Measurements from ENCODE around the gene RPL5. TPM values are rescaled to one million over a fixed set of nuclear protein-coding genes. Genes with fewer than 3 reads are reported as not detected.

RPL5 gene
- total and polyA plus RNA-seq, 5 donors, result 670 to 1,138 (median 685) TPM

DNA sequence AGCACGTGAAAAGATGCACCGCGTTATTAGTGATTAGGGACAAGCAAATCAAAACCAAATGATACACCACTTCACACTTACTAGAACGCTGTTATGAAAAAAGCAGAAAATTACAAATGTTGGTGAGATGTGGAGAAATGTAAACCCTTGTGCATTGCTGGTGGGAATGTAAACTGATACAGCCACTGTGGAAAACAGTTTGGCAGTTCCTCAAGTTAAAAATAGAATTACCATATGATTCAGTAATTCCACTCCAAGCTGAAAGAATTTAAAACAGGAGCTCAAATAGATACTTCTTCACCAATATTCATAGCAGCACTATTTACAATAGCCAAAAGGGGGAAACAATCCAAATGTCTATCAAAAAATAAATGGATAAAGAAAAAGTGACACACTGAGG, 36.7 kb upstream of the RPL5 start:
- no peaks in the 10 kb centered on the region for H3K9me3 ChIP-seq (ENCODE audit: control insufficient read depth, low read length)
- H3K4me1 ChIP-seq (ENCODE audit: control insufficient read depth, insufficient read depth, low read length), result no peaks in the 10 kb centered on the region
- DNase-seq, result no peak
- no peak overlapping the region for H3K4me3 ChIP-seq (ENCODE audit: low read length)
- H3K27ac ChIP-seq (ENCODE audit: low read length), result no peak overlapping the region
- no peak for ATAC-seq
- WGBS, result 71% methylated on average over 4 of the region's 4 CpGs
- no peaks in the 10 kb centered on the region for H3K27me3 ChIP-seq (ENCODE audit: control insufficient read depth, insufficient read depth)
- intact Hi-C loops (cut with DNase I), result no loop called here

DNA sequence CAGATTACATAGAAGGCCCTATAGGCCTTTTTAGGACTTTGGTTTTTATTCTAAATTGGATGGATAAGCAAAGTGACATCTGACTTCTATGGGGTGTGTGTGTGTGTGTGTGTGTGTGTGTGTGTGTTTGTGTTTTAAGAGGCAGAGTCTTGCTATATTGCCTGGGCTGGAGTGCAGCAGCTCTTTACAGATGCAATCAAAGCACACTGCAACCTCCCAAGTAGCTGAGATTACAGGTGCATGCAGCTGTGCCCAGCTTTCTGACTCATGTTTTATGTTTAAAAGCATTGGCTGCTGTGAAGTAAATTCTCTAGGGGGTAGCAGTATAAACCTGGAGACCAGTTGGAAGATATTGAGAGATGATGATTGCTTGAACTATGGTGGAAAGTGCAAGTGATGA, 34.5 kb upstream of the RPL5 start:
- Histone ChIP-seq H3K4me1 (ENCODE audit: control insufficient read depth, insufficient read depth, low read length) (peaks cover 1% of the 10 kb centered on the region), H3K4me3 (ENCODE audit: low read length) (no peak overlapping the region), H3K9me3 (ENCODE audit: control insufficient read depth, low read length) (no peaks in the 10 kb centered on the region), H3K27ac (ENCODE audit: low read length) (no peak overlapping the region), H3K27me3 (ENCODE audit: control insufficient read depth, insufficient read depth) (no peaks in the 10 kb centered on the region)
- ATAC-seq, result no peak
- no peak for DNase-seq
- intact Hi-C loops (cut with DNase I), result no loop called here

DNA sequence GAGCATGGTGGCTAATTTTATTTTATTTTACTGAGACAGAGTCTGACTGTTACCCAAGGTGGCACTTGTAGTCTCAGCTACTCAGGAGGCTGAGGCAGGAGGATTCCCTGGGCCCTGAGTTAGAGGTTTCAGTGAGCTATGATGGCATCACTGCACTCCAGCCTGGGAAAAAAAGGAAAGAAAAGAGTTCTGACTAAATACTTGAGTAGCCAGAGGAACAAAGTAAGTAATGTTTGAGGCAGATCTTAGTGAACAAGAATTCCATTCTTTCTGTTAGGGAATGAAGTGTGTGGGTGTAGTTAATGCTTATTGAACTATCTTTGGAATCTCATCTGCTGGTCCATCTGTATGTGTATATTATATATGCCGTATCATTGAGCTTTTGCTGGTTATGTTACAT, 33.9 kb upstream of the RPL5 start:
- H3K4me3 ChIP-seq (ENCODE audit: low read length), result no peak overlapping the region
- H3K27me3 ChIP-seq (ENCODE audit: control insufficient read depth, insufficient read depth), result no peaks in the 10 kb centered on the region
- H3K9me3 ChIP-seq (ENCODE audit: control insufficient read depth, low read length), result no peaks in the 10 kb centered on the region
- intact Hi-C loops (cut with DNase I), result no loop called here
- no peak overlapping the region for H3K27ac ChIP-seq (ENCODE audit: low read length)
- ATAC-seq (no peak), DNase-seq (no peak)
- WGBS, result 82% methylated on average over 1 of the region's 1 CpG
- peaks cover 1% of the 10 kb centered on the region for H3K4me1 ChIP-seq (ENCODE audit: control insufficient read depth, insufficient read depth, low read length)

DNA sequence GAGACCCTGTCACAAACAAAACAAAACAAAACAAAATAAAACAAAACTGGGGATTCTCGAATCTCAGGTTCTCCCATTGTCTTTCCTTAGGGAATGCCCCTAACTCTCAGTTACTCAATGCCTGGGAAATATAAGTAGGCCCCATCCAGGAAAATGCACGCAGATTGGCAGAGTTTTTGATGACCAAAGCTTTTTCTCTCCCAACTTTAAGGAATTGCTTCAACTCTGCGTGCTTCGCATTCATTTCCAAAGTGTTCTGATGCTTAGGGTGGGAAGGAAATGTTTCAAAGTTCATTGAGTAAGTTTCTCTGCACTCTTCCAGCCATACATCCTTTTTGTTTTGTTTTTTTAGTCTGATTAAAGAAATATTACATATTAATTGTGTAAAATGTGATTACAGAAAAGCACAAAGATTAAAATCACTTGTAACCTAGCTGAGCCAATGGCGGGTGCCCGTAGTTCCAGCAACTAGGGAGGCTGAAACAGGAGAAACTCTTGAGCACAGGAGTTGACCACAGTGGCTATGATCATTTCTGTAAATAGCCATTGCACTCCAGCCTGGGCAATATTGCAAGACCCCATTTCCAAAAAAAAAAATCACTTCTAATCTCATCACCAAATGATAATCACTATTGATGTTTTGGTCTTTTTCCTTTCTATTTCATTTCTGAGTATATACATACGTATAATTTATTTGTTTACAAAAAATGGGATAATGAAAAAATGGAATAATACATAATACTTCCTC, 28.5 kb upstream of the RPL5 start:
- Histone ChIP-seq H3K4me1 (ENCODE audit: control insufficient read depth, insufficient read depth, low read length) (peaks cover 1% of the 10 kb centered on the region), H3K27me3 (ENCODE audit: control insufficient read depth, insufficient read depth) (no peaks in the 10 kb centered on the region), H3K9me3 (ENCODE audit: control insufficient read depth, low read length) (no peaks in the 10 kb centered on the region), H3K4me3 (ENCODE audit: low read length) (no peak overlapping the region), H3K27ac (ENCODE audit: low read length) (no peak overlapping the region)
- intact Hi-C loops (cut with DNase I), result no loop called here
- WGBS, result 92% methylated on average over 7 of the region's 7 CpGs
- DNase-seq (no peak), ATAC-seq (no peak)

DNA sequence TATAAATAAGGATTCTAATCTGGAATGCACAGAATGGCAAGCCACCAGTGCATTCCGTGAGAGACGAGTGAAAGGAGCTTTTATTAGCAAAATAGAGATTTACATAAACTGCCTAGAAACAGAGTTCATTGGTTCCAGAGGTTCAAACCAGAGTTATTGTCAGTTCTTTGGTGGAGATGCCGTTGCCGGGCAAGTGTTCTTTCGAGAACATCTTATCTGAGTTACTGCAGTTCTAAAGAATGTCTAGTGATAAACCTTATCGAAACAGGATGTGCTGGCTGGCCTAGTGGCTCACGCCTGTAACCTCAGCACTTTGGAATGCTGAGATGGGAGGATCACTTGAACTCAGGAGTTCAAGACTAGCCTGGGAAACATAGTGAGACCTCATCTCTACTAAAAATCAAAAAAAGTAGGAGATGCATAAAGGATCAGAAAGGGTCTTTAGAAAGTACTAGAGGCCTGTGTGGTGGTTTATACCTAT, 27.1 kb upstream of the RPL5 start:
- ATAC-seq (peak; percentile 98 to 99), DNase-seq (peak; percentile 83 to 91 (median 85))
- no peak overlapping the region for H3K4me3 ChIP-seq (ENCODE audit: low read length)
- 3% methylated on average over 7 of the region's 7 CpGs for WGBS
- peaks cover 1% of the 10 kb centered on the region for H3K4me1 ChIP-seq (ENCODE audit: control insufficient read depth, insufficient read depth, low read length)
- peak overlapping the region; percentile 85 for H3K27ac ChIP-seq (ENCODE audit: low read length)
- H3K9me3 ChIP-seq (ENCODE audit: control insufficient read depth, low read length), result no peaks in the 10 kb centered on the region
- intact Hi-C loops (cut with DNase I), result no loop called here
- no peaks in the 10 kb centered on the region for H3K27me3 ChIP-seq (ENCODE audit: control insufficient read depth, insufficient read depth)

DNA sequence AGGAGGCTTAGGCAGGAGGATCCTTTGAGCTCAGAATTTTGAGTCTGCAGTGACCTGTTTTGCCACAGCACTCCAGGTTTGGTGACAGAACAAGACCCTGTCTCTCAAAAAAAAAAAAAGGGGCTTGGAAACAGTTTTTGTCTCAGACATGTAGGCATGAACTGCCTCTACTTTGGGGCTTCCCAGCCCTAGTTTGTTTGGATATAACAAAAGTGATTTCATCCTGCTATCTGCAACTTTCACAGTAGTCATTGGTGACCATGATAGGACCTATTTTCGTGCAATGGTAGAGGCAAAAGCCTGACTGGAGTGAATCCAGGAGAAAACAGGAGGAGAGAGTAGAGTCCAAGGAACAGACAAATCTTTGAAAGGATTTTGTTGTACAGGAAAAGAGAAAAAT, 26.6 kb upstream of the RPL5 start:
- intact Hi-C loops (cut with DNase I), result no loop called here
- peak overlapping the region; percentile 85 for H3K27ac ChIP-seq (ENCODE audit: low read length)
- ATAC-seq (no peak), DNase-seq (no peak)
- H3K9me3 ChIP-seq (ENCODE audit: control insufficient read depth, low read length), result no peaks in the 10 kb centered on the region
- 63% methylated on average over 1 of the region's 1 CpG for WGBS
- H3K4me3 ChIP-seq (ENCODE audit: low read length), result no peak overlapping the region
- H3K4me1 ChIP-seq (ENCODE audit: control insufficient read depth, insufficient read depth, low read length), result peaks cover 1% of the 10 kb centered on the region
- no peaks in the 10 kb centered on the region for H3K27me3 ChIP-seq (ENCODE audit: control insufficient read depth, insufficient read depth)

DNA sequence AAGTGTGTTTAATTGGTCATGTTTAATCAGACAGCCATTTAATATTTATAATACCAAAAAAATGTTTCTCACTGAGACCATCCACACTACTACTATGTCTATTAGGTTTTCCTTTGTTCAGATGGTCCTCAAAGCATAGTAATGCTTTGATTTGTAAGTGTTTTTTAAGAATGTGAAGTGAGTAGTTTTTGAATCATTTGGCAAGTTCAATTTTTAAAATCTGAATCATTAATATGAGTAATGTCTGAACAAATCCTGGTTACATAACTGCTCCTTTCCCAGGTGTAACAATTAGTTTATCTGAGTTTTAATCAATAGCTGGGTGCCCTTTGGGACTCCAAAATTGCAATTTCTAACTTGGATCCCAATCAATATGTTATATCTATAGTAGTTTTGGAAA, 23.5 kb upstream of the RPL5 start:
- ATAC-seq, result no peak
- no peak overlapping the region for H3K4me3 ChIP-seq (ENCODE audit: low read length)
- no peaks in the 10 kb centered on the region for H3K9me3 ChIP-seq (ENCODE audit: control insufficient read depth, low read length)

DNA sequence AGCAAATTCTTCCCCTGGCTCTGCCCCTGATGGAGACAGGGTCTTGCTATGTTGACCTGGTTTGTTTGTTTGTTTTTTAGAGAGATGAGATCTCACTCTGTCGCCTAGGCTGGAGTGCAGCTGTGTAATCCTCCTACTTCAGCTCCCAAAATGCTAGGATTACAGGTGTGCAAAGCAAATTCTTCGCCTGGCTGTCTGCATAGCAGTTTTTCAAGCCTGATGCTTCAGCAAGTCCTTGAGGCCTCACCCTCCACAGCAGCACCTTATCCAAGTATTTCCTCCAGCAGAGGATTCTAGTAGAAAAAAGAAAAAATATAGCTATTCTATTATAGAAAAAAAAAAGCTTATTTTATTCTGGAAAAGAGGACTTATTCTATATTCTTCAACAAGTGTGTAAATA, 15.1 kb upstream of the RPL5 start:
- intact Hi-C loops (cut with DNase I), result loop anchor here in 2 of 4 donors (5.0 to 10.0 kb wide), 2 partner anchors 62 to 64 kb away; no protein-coding TSS in a partner anchor
- H3K9me3 ChIP-seq (ENCODE audit: control insufficient read depth, low read length), result no peaks in the 10 kb centered on the region
- H3K4me1 ChIP-seq (ENCODE audit: control insufficient read depth, insufficient read depth, low read length), result no peaks in the 10 kb centered on the region
- no peak overlapping the region for H3K27ac ChIP-seq (ENCODE audit: low read length)
- DNase-seq (no peak), ATAC-seq (no peak)
- no peaks in the 10 kb centered on the region for H3K27me3 ChIP-seq (ENCODE audit: control insufficient read depth, insufficient read depth)
- no peak overlapping the region for H3K4me3 ChIP-seq (ENCODE audit: low read length)
- 72% methylated on average over 2 of the region's 2 CpGs for WGBS

More for the DNA sequence above, 23.5 kb upstream of the RPL5 start:
- Histone ChIP-seq H3K27ac (ENCODE audit: low read length) (no peak overlapping the region), H3K4me1 (ENCODE audit: control insufficient read depth, insufficient read depth, low read length) (no peaks in the 10 kb centered on the region), H3K27me3 (ENCODE audit: control insufficient read depth, insufficient read depth) (no peaks in the 10 kb centered on the region)
- DNase-seq, result no peak
- intact Hi-C loops (cut with DNase I), result no loop called here

DNA sequence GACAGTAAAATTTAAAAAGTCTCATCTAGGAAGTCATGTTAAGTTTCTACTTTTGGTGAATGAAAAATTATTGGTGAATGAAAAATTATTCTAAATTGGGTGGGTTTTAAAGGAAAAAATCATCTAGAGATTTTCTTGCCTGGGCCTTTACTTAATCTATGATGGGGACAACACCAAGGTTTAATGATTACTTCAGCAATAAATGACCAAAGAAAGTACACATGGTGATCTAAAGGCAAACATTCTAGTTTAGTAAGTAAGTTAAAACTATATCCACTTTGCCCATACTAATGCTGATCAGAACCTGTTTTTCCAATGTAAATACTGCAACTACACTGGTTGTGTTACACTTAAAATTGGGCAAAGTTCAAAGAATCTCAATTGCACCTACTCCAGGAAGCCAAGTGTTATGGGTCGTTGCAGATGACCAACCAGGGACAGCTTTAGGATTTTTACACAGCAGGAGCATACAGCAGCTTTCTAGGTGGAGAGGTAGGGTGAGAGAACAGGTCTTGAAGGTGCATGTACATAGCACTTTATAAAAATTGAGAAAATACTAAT, 14.6 kb upstream of the RPL5 start:
- no peak for DNase-seq
- H3K4me1 ChIP-seq (ENCODE audit: control insufficient read depth, insufficient read depth, low read length), result no peaks in the 10 kb centered on the region
- H3K4me3 ChIP-seq (ENCODE audit: low read length), result no peak overlapping the region
- no peaks in the 10 kb centered on the region for H3K27me3 ChIP-seq (ENCODE audit: control insufficient read depth, insufficient read depth)
- intact Hi-C loops (cut with DNase I), result loop anchor here in 2 of 4 donors (5.0 to 10.0 kb wide), 2 partner anchors 62 to 65 kb away; no protein-coding TSS in a partner anchor
- 69% methylated on average over 1 of the region's 1 CpG for WGBS
- H3K9me3 ChIP-seq (ENCODE audit: control insufficient read depth, low read length), result no peaks in the 10 kb centered on the region
- H3K27ac ChIP-seq (ENCODE audit: low read length), result no peak overlapping the region
- ATAC-seq, result no peak

DNA sequence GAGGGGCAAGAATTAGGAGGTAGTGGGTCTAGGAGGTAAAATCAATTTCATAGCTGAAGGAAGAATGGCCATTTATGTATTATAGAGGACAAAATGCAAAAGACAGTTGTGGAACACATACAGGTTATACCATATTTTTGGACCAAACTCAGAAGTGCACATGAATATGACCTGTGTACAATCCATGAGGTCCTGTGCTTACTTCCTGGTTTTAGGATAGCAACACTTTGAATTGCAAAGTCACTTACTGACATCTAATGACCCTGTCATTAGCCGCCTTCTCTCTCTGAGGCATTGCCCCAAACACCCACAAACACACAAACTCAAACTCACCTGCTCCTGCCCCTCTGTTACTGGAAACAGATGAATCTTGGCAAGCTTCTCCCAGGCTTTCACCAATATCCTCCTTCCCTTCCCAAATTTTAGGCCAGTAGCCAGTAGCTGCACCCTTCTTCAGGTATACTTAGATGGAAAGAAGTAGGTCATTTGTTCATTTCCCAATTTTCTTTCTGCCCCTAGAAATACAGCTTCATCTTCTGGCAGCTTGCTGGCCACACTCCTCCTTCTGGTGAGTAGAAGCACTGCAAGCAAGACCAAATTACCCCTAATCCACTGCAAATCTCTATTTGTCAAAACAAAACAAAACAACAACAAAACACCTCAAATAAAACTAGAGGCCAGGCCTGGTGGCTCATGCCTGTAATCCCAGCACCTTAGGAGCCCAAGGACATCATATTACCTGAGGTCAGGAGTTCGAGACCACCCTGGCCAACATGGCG, 13.7 kb upstream of the RPL5 start:
- H3K27ac ChIP-seq (ENCODE audit: low read length), result no peak overlapping the region
- no peak overlapping the region for H3K4me3 ChIP-seq (ENCODE audit: low read length)
- DNase-seq, result no peak
- WGBS, result 91% methylated on average over 3 of the region's 3 CpGs
- H3K27me3 ChIP-seq (ENCODE audit: control insufficient read depth, insufficient read depth), result no peaks in the 10 kb centered on the region
- intact Hi-C loops (cut with DNase I), result loop anchor here in 2 of 4 donors (5.0 to 10.0 kb wide), 2 partner anchors 63 to 66 kb away; no protein-coding TSS in a partner anchor
- no peaks in the 10 kb centered on the region for H3K4me1 ChIP-seq (ENCODE audit: control insufficient read depth, insufficient read depth, low read length)
- ATAC-seq, result peak in 1 of 2 donors; percentile 37
- no peaks in the 10 kb centered on the region for H3K9me3 ChIP-seq (ENCODE audit: control insufficient read depth, low read length)

DNA sequence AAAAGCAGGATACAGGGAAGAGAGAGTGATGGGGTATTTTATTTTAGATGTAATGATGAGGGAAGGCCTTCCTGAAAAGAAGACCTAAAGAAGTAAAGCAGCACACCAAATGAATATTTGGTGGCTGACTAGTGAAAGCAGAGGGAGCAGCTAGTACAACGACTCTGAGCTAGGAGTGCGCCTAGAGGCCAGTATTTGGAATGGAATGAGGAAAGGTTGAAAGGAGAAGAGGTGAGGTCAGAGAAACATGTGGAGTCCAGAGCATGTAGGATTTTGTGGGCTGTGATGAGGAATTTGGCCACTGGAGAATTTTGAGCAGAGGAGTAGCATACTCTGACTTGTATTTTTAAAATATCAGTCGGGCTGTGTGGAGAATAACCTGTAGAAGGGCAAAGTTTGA, 11.8 kb upstream of the RPL5 start:
- Histone ChIP-seq H3K27ac (ENCODE audit: low read length) (no peak overlapping the region), H3K27me3 (ENCODE audit: control insufficient read depth, insufficient read depth) (no peaks in the 10 kb centered on the region), H3K4me1 (ENCODE audit: control insufficient read depth, insufficient read depth, low read length) (no peaks in the 10 kb centered on the region), H3K9me3 (ENCODE audit: control insufficient read depth, low read length) (no peaks in the 10 kb centered on the region), H3K4me3 (ENCODE audit: low read length) (no peak overlapping the region)
- ATAC-seq, result no peak
- intact Hi-C loops (cut with DNase I), result no loop called here
- WGBS, result 73% methylated on average over 3 of the region's 3 CpGs
- no peak for DNase-seq

All from right cardiac atrium (tissue), 5 donors.